ENCODE data around the gene IFITM2. TPM values are rescaled to one million over a fixed set of nuclear protein-coding genes. Genes with fewer than 3 reads are reported as not detected.
"Not testable (repeated sequence)": the region's sequence is repeated elsewhere in the genome, so short reads cannot be mapped to it uniquely, and the experiment has no call there.

The IFITM2 gene
- total RNA-seq, 4 donors from 2014 or later, result 83.2 to 318 (median 92.9) TPM

DNA sequence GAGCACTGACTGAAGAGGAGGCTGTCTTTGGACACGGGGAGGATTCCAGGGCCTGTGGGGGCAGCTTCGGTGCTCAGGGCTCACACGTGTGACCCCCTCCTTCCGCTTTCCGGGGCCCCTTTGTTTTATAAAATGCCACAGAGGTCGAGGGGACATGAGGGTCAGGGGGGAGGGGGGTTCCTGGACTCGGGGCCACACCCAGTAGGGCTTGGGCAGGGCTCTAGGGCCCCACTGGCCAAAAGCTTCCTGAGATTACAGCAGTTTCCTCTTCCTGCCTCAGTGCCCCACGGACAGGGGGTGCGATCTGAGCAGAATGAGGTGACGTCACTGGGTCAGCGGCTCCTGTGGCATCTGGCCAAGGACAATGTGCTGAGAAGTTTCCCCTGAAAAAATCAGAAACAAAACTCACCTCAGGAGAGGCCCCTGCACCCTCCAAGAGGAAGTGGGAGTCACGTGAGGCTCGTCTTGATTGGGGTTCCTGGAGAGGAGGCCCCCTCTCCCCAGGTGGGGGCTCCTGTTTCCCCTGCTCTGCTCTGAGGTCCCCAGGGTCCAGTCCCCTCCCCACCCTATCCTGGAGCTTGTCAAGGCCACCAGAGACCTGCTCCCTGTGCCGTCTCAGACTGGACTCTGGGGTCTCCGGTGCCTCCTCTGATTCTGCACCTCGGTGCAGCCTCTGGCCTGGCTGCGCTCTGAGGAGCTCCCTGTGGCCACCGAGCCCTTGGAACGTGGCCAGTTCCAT is 19.4 kb downstream of the IFITM2 start:
- TF ChIP-seq, protein P1, sequence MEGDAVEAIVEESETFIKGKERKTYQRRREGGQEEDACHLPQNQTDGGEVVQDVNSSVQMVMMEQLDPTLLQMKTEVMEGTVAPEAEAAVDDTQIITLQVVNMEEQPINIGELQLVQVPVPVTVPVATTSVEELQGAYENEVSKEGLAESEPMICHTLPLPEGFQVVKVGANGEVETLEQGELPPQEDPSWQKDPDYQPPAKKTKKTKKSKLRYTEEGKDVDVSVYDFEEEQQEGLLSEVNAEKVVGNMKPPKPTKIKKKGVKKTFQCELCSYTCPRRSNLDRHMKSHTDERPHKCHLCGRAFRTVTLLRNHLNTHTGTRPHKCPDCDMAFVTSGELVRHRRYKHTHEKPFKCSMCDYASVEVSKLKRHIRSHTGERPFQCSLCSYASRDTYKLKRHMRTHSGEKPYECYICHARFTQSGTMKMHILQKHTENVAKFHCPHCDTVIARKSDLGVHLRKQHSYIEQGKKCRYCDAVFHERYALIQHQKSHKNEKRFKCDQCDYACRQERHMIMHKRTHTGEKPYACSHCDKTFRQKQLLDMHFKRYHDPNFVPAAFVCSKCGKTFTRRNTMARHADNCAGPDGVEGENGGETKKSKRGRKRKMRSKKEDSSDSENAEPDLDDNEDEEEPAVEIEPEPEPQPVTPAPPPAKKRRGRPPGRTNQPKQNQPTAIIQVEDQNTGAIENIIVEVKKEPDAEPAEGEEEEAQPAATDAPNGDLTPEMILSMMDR (IDR thresholded peaks at IDR 0.05), result no peak
- intact Hi-C loops (cut with DNase I), result no loop called here
- WGBS, 2 donors, result 12 to 31% methylated on average over 6 to 17 of the region's 19 CpGs
- no peak overlapping the region for H3K4me3 ChIP-seq (replicated peaks in 1 of 3)
- no peaks in the 10 kb centered on the region for H3K27me3 ChIP-seq
- peak overlapping the region; percentile 86 to 88 (median 86) for H3K27ac ChIP-seq
- no peaks in the 10 kb centered on the region for H3K36me3 ChIP-seq
- no peaks in the 10 kb centered on the region for H3K9me3 ChIP-seq
- DNase-seq, result peak; percentile 77 to 83
- peaks cover 27 to 45% of the 10 kb centered on the region in 2 donors for H3K4me1 ChIP-seq

DNA sequence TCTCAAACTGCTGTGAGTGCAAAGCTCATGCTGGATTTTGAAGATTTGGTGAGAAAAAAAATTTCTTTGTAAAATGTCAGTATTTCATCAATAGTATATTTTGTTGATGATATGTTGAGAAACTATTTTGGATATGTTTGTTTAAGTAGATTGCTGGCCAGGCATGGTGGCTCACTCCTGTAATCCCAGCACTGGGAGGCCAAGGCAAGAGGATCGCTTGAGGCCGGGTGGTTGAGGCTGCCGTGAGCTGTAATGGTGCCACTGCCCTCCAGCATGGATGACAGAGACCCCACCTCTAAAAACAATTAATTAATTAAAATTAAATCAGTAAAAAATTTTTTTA is 19.9 kb downstream of the IFITM2 start:
- no peak for TF ChIP-seq POLR2A (IDR thresholded peaks at IDR 0.05)
- TF ChIP-seq, protein P1 (IDR thresholded peaks at IDR 0.05), result no peak
- H3K4me3 ChIP-seq (replicated peaks in 1 of 3), result no peak overlapping the region
- no peaks in the 10 kb centered on the region for H3K27me3 ChIP-seq
- peak overlapping the region; percentile 86 to 88 (median 86) for H3K27ac ChIP-seq
- H3K4me1 ChIP-seq, result peaks cover 27 to 45% of the 10 kb centered on the region in 2 donors
- no peaks in the 10 kb centered on the region for H3K36me3 ChIP-seq
- WGBS, 2 donors, result 96 to 98% methylated on average over 3 of the region's 3 CpGs
- no peak for DNase-seq
- no peaks in the 10 kb centered on the region for H3K9me3 ChIP-seq
- intact Hi-C loops (cut with DNase I), result no loop called here

DNA sequence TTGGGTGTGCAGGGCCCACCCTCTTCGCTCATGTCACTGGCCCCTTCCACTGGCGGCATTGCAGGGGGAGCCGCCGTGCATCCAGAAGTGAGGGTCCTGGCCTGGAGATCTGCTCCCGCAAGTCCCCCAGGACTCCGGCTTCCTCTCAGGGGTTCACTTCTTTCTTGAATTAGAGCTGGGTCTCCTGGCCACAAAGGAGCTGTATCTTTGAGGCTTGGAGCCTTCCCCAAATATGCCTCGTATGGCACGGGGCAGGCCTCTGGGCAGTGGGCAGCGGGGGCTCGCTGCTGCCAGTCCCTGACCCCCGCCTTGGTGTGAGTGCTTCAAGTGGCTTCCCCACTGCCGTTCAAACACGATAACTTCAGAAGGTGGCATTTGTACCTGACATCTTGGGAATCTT is 20.4 kb downstream of the IFITM2 start:
- Histone ChIP-seq H3K4me3 (replicated peaks in 1 of 3) (no peak overlapping the region), H3K27ac (no peak overlapping the region), H3K9me3 (no peaks in the 10 kb centered on the region), H3K4me1 (peaks cover 27 to 41% of the 10 kb centered on the region in 2 donors), H3K27me3 (no peaks in the 10 kb centered on the region), H3K36me3 (no peaks in the 10 kb centered on the region)
- no peak for DNase-seq
- TF ChIP-seq POLR2A (IDR thresholded peaks at IDR 0.05), result no peak
- TF ChIP-seq, protein P1 (IDR thresholded peaks at IDR 0.05), result no peak
- intact Hi-C loops (cut with DNase I), result no loop called here
- WGBS, 2 donors, result 89 to 93% methylated on average over 13 of the region's 13 CpGs

DNA sequence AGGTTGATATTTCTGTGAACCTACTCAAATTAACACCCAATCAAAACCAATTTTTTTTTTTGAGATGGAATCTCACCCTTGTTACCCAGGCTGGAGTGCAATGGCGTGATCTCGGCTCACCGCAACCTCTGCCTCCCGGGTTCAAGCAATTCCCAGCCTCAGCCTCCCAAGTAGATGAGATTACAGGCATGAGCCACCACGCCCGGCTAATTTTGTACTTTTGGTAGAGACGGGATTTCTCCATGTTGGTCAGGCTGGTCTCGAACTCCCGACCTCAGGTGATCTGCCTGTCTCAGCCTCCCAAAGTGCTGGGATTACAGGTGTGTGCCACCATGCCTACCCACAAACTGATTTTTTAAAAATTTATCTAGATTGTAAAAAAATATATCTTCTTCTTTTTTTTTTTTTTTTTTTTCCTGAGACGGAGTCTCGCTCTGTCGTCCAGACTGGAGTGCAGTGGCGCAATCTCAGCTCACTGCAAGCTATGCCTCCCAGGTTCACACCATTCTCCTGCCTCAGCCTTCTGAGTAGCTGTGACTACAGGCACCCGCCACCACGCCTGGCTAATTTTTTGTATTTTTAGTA is 21.0 kb downstream of the IFITM2 start:
- intact Hi-C loops (cut with DNase I); H3K27me3 ChIP-seq; H3K9me3 ChIP-seq; H3K27ac ChIP-seq; H3K36me3 ChIP-seq; DNase-seq; H3K4me3 ChIP-seq (replicated peaks in 1 of 3): not testable (repeated sequence)
- WGBS, 2 donors, result 89 to 92% methylated on average over 15 of the region's 15 CpGs
- H3K4me1 ChIP-seq, result peaks cover 27 to 41% of the 10 kb centered on the region in 2 donors

DNA sequence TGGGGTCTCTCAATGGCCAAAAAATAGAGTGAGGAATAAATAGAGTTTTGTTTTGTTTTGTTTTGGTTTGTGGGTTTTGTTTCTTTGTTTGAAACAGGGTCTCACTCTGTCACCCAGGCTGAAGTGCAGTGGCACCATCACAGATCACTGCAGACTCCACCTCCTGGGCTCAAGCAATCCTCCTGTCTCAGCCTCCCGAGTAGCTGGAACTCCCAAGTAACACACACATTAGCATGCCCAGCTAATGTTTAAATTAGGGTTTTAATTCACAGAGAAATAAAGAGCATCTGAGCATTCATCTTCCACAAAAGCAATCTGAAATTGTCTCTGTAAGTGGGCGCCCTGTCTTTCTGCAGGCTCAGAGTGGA is 22.3 kb downstream of the IFITM2 start:
- no peak for TF ChIP-seq POLR2A (IDR thresholded peaks at IDR 0.05)
- TF ChIP-seq, protein P1 (IDR thresholded peaks at IDR 0.05), result no peak
- WGBS, 2 donors, result 94 to 95% methylated on average over 2 of the region's 2 CpGs
- no peaks in the 10 kb centered on the region for H3K27me3 ChIP-seq
- no peak overlapping the region for H3K4me3 ChIP-seq (replicated peaks in 1 of 3)
- intact Hi-C loops (cut with DNase I), result no loop called here
- H3K9me3 ChIP-seq, result no peaks in the 10 kb centered on the region
- no peak for DNase-seq
- no peaks in the 10 kb centered on the region for H3K36me3 ChIP-seq
- no peak overlapping the region for H3K27ac ChIP-seq
- peaks cover 20 to 28% of the 10 kb centered on the region in 2 donors for H3K4me1 ChIP-seq

Measured in thyroid gland (tissue), 4 donors.